Keratinocyte (primary cell): Measurements from ENCODE around the gene CEPT1.

ENCODE experiments used
- EZH2 ChIP-seq: IDR thresholded peaks from one replicate; pipeline ENCODE4 v1.6.1; 2012; ENCODE audit warnings: inconsistent platforms, mild to moderate bottlenecking, low read length, moderate library complexity
- TF ChIP-seq, protein P1 (sequence below), 3 experiments: IDR thresholded peaks in 1 of 3; conservative IDR thresholded peaks in 1 of 3; optimal IDR thresholded peaks in 1 of 3; 2 replicates in 2 of 3; 3 replicates in 1 of 3; pipeline versions ENCODE3 to v1.5.1; 2011; ENCODE audit warnings: low read length in 3 of 3, mild to moderate bottlenecking in 3 of 3, moderate library complexity in 2 of 3, control low read depth in 1 of 3, inconsistent platforms in 1 of 3; ENCODE audit not compliant: insufficient read depth in 2 of 3; ENCODE audit errors: extremely low read depth in 1 of 3

DNA sequence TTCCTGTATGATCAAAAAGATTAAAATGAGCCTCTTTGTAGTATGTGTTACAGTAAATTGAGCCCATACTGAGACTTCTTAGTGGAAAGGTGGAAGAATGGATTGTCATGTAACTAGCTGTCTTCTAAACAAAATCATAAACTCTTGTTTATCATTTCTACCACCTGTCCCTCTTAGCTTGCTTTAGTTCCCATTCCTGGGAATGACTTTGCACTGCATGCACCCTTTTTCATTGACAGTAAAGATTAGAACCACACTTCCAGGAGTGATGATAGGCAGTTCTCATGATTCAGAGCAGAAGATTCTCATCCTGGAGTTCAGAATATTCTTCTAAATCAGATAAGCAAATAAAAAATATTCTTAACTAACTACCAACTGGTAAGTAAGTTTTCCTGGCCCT lies 32.4 kb downstream of the CEPT1 start:
- TF ChIP-seq, protein P1, sequence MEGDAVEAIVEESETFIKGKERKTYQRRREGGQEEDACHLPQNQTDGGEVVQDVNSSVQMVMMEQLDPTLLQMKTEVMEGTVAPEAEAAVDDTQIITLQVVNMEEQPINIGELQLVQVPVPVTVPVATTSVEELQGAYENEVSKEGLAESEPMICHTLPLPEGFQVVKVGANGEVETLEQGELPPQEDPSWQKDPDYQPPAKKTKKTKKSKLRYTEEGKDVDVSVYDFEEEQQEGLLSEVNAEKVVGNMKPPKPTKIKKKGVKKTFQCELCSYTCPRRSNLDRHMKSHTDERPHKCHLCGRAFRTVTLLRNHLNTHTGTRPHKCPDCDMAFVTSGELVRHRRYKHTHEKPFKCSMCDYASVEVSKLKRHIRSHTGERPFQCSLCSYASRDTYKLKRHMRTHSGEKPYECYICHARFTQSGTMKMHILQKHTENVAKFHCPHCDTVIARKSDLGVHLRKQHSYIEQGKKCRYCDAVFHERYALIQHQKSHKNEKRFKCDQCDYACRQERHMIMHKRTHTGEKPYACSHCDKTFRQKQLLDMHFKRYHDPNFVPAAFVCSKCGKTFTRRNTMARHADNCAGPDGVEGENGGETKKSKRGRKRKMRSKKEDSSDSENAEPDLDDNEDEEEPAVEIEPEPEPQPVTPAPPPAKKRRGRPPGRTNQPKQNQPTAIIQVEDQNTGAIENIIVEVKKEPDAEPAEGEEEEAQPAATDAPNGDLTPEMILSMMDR (optimal IDR thresholded peaks at IDR 0.05 in 1 of 3, IDR thresholded peaks at IDR 0.05 in 1 of 3, conservative IDR thresholded peaks at IDR 0.05 in 1 of 3; ENCODE audit: extremely low read depth in 1 of 3, insufficient read depth in 2 of 3, low read length in 3 of 3), result no peak
- no peak for TF ChIP-seq EZH2
